H1 (cell line): ENCODE data around the gene SYP. TPM values are rescaled to one million over a fixed set of nuclear protein-coding genes. Genes with fewer than 3 reads are reported as not detected.

Experiments
- CTCF ChIA-PET: fragments of 300-600 bp; sonication (Branson Sonifier 250); formaldehyde crosslinking; loops from one replicate; lab custom pipeline; 2021; ENCODE audit not compliant: partially characterized antibody; lab: Charles Lee
- POLR2A ChIA-PET: fragments of 300-600 bp; sonication (Branson Sonifier 250); formaldehyde crosslinking; loops from one replicate; lab custom pipeline; 2021; ENCODE audit warnings: inconsistent platforms; ENCODE audit not compliant: partially characterized antibody; lab: Charles Lee
- DNase-seq, 2 experiments: peaks; one replicate each; pipeline versions ENCODE4 v3.0.0 to v3.0.0-alpha.2; 2010 to 2022; ENCODE audit warnings: low spot score in 2 of 2, low read depth in 1 of 2, mixed read lengths in 1 of 2
- FAIRE-seq: peaks from 2 replicates; lab custom pipeline; 2011; peaks lifted over from hg19 to GRCh38; lab: Jason Lieb, UNC
- H2AFZ ChIP-seq: 2 replicates; pipeline ENCODE4 v1.8.1; 2012; ENCODE audit warnings: low read length, inconsistent platforms
- H2AK5ac ChIP-seq: 2 replicates; pipeline ENCODE4 v1.6.1; 2013; ENCODE audit warnings: low read depth, low read length
- H2BK120ac ChIP-seq: replicated peaks from 2 replicates; pipeline ENCODE3; 2013; ENCODE audit warnings: low read depth, low read length, inconsistent platforms
- H2BK12ac ChIP-seq: 2 replicates; pipeline ENCODE4 v1.6.1; 2013; ENCODE audit warnings: low read depth, low read length
- H2BK15ac ChIP-seq: 2 replicates; pipeline ENCODE4 v1.6.1; 2013; ENCODE audit warnings: low read length
- H2BK20ac ChIP-seq: 2 replicates; pipeline ENCODE4 v1.6.1; 2013; ENCODE audit warnings: low read length
- H2BK5ac ChIP-seq: 2 replicates; pipeline ENCODE4 v1.6.1; 2013; ENCODE audit warnings: low read depth, low read length
- H3K14ac ChIP-seq: 2 replicates; pipeline ENCODE4 v1.6.1; 2013; ENCODE audit warnings: inconsistent platforms; ENCODE audit not compliant: insufficient read length
- H3K18ac ChIP-seq: 2 replicates; pipeline ENCODE4 v1.6.1; 2013; ENCODE audit warnings: low read length; ENCODE audit errors: extremely low read depth
- H3K23ac ChIP-seq: 2 replicates; pipeline ENCODE4 v1.6.1; 2013; ENCODE audit warnings: inconsistent platforms; ENCODE audit not compliant: insufficient read length
- H3K23me2 ChIP-seq: 2 replicates; pipeline ENCODE4 v1.6.1; 2013; ENCODE audit warnings: low read depth, low read length
- H3K27ac ChIP-seq: 2 replicates; pipeline ENCODE4 v1.6.1; 2011; ENCODE audit warnings: low read depth, low read length, inconsistent platforms
- H3K27me3 ChIP-seq, 4 experiments: replicated peaks in 1 of 4; 1 replicate in 1 of 4; 2 replicates in 3 of 4; pipeline versions ENCODE4 v1.6.1 to v1.8.1; 2011 to 2013; ENCODE audit warnings: low read length in 3 of 4, mild to moderate bottlenecking in 3 of 4, inconsistent platforms in 2 of 4, mixed read lengths in 2 of 4, moderate library complexity in 1 of 4; ENCODE audit not compliant: control insufficient read depth in 3 of 4, insufficient read depth in 3 of 4; ENCODE audit errors: extremely low read depth in 1 of 4
- H3K36me3 ChIP-seq, 4 experiments: 2 replicates each; pipeline versions ENCODE4 v1.6.1 to v1.8.1; 2011 to 2013; ENCODE audit warnings: mild to moderate bottlenecking in 4 of 4, low read length in 3 of 4, moderate library complexity in 2 of 4, control low read depth in 1 of 4, inconsistent platforms in 1 of 4; ENCODE audit not compliant: insufficient read depth in 4 of 4, control insufficient read depth in 2 of 4
- H3K4ac ChIP-seq: replicated peaks from 2 replicates; pipeline ENCODE3; 2013; ENCODE audit warnings: low read length, low read depth, mixed read lengths, inconsistent platforms; ENCODE audit not compliant: insufficient read length
- H3K4me1 ChIP-seq, 4 experiments: replicated peaks in 1 of 4; 1 replicate in 1 of 4; 2 replicates in 3 of 4; pipeline versions ENCODE4 v1.6.1 to v1.8.1; 2011 to 2013; ENCODE audit warnings: low read length in 3 of 4, inconsistent platforms in 2 of 4, mixed read lengths in 1 of 4; ENCODE audit not compliant: insufficient read depth in 4 of 4, control insufficient read depth in 3 of 4
- H3K4me2 ChIP-seq, 2 experiments: 2 replicates each; pipeline versions ENCODE4 v1.6.1 to v1.8.1; 2011 to 2013; ENCODE audit warnings: low read depth in 2 of 2, low read length in 2 of 2, control low read depth in 1 of 2, inconsistent platforms in 1 of 2, mild to moderate bottlenecking in 1 of 2; ENCODE audit not compliant: insufficient read depth in 1 of 2
- H3K4me3 ChIP-seq, 4 experiments: fragments of 200-600, 300-600 bp in 1 of 4; sonication (generic), shearing (Covaris generic), sonication (Bioruptor Twin) in 1 of 4; 2 replicates each; pipeline versions ENCODE4 v1.5.1 to v1.8.1; 2011 to 2016; ENCODE audit warnings: low read length in 4 of 4, low read depth in 3 of 4, control low read depth in 2 of 4, inconsistent platforms in 2 of 4, mild to moderate bottlenecking in 2 of 4, mixed read lengths in 1 of 4, moderate library complexity in 1 of 4; ENCODE audit not compliant: insufficient read depth in 2 of 4; ENCODE audit errors: extremely low read depth in 1 of 4
- H3K56ac ChIP-seq: replicated peaks from 2 replicates; pipeline ENCODE3; 2013; ENCODE audit warnings: low read depth, mild to moderate bottlenecking, mixed read lengths, low read length, inconsistent platforms; ENCODE audit not compliant: insufficient read length
- H3K79me1 ChIP-seq: 2 replicates; pipeline ENCODE4 v1.6.1; 2013; ENCODE audit warnings: low read depth, low read length, control low read depth
- H3K79me2 ChIP-seq, 2 experiments: 2 replicates each; pipeline versions ENCODE4 v1.6.1 to v1.8.1; 2012 to 2013; ENCODE audit warnings: low read length in 2 of 2, mild to moderate bottlenecking in 2 of 2, inconsistent platforms in 1 of 2; ENCODE audit not compliant: insufficient read depth in 2 of 2, control insufficient read depth in 1 of 2
- H3K9ac ChIP-seq, 4 experiments: replicated peaks in 1 of 4; 1 replicate in 1 of 4; 2 replicates in 3 of 4; pipeline versions ENCODE4 v1.6.1 to v1.8.1; 2011 to 2013; ENCODE audit warnings: low read depth in 3 of 4, low read length in 3 of 4, control low read depth in 2 of 4, mild to moderate bottlenecking in 2 of 4, moderate library complexity in 2 of 4, inconsistent platforms in 1 of 4; ENCODE audit errors: extremely low read depth in 1 of 4
- H3K9me3 ChIP-seq, 2 experiments: 2 replicates each; pipeline versions ENCODE4 v1.6.1 to v1.8.1; 2012 to 2013; ENCODE audit warnings: mild to moderate bottlenecking in 2 of 2, moderate library complexity in 2 of 2, control low read depth in 1 of 2, inconsistent platforms in 1 of 2, low read depth in 1 of 2, low read length in 1 of 2, mixed read lengths in 1 of 2; ENCODE audit not compliant: insufficient read depth in 2 of 2
- H4K20me1 ChIP-seq, 2 experiments: replicated peaks in 1 of 2; 2 replicates each; pipeline versions ENCODE3 to v1.8.1; 2011 to 2013; ENCODE audit warnings: inconsistent platforms in 2 of 2, low read length in 2 of 2, mild to moderate bottlenecking in 1 of 2; ENCODE audit not compliant: insufficient read depth in 2 of 2, control insufficient read depth in 1 of 2
- H4K5ac ChIP-seq: 2 replicates; pipeline ENCODE4 v1.6.1; 2013; ENCODE audit warnings: low read length, low read depth, mixed read lengths, inconsistent platforms; ENCODE audit not compliant: insufficient read length
- H4K8ac ChIP-seq: 2 replicates; pipeline ENCODE4 v1.8.0; 2013; ENCODE audit warnings: mild to moderate bottlenecking, moderate library complexity, low read length, inconsistent platforms; ENCODE audit not compliant: insufficient read depth; ENCODE audit errors: extremely low read depth
- H4K91ac ChIP-seq: replicated peaks from 2 replicates; pipeline ENCODE3; 2013; ENCODE audit warnings: low read length, mixed read lengths, inconsistent platforms; ENCODE audit not compliant: insufficient read length
- BCL11A ChIP-seq, 2 experiments: IDR thresholded peaks; one replicate each; pipeline ENCODE4 v1.6.1; 2011; ENCODE audit warnings: low read depth in 2 of 2, low read length in 2 of 2, mild to moderate bottlenecking in 2 of 2
- BRCA1 ChIP-seq: IDR thresholded peaks from 2 replicates; pipeline ENCODE4 v1.6.1; 2012; ENCODE audit warnings: low read depth, low read length, improper control_type of control experiment
- CBX5 ChIP-seq: fragments of 300-800, 300-1000 bp; sonication (generic); IDR thresholded peaks from 2 replicates; pipeline ENCODE4 v1.7.1; 2016; ENCODE audit warnings: antibody characterized with exemption, low read length, low read depth
- CHD1 ChIP-seq: IDR thresholded peaks from 2 replicates; pipeline ENCODE4 v1.6.1; 2012; ENCODE audit warnings: low read depth, low read length, improper control_type of control experiment
- CREB1 ChIP-seq: IDR thresholded peaks from 2 replicates; pipeline ENCODE4 v1.6.1; 2012; ENCODE audit warnings: inconsistent platforms
- MAFK ChIP-seq: IDR thresholded peaks from 2 replicates; pipeline ENCODE4 v1.6.1; 2012; ENCODE audit warnings: low read depth, mild to moderate bottlenecking, improper control_type of control experiment, low read length
- POU5F1 ChIP-seq: IDR thresholded peaks from 2 replicates; pipeline ENCODE4 v1.6.1; 2011; ENCODE audit warnings: low read depth, mild to moderate bottlenecking, low read length, moderate library complexity
- RAD21 ChIP-seq, 2 experiments: IDR thresholded peaks in 1 of 2; conservative IDR thresholded peaks in 1 of 2; 2 replicates each; pipeline ENCODE4 v1.6.1; 2011; ENCODE audit warnings: low read depth in 2 of 2, low read length in 2 of 2, improper control_type of control experiment in 1 of 2, inconsistent platforms in 1 of 2, mild to moderate bottlenecking in 1 of 2, moderate library complexity in 1 of 2
- SP4 ChIP-seq: IDR thresholded peaks from 2 replicates; pipeline ENCODE4 v1.6.1; 2012; ENCODE audit warnings: low read length, inconsistent platforms
- SUZ12 ChIP-seq: fragments of 200-600 bp; sonication (generic); IDR thresholded peaks from 2 replicates; pipeline ENCODE4 v1.6.1; 2012; ENCODE audit warnings: mild to moderate bottlenecking, inconsistent platforms, low read length, moderate library complexity, mixed read lengths
- WGBS, 2 experiments: shearing (Covaris generic) in 1 of 2; methylation state at CpG; one replicate each; pipeline versions ENCODE4 v1.1.6 to v1.1.7; 2013 to 2015; ENCODE audit warnings: low lambda C conversion rate in 2 of 2, mixed read lengths in 2 of 2, inconsistent platforms in 1 of 2, low coverage in 1 of 2, missing lambda C conversion rate in 1 of 2; ENCODE audit not compliant: insufficient replicate concordance in 2 of 2, insufficient coverage in 1 of 2, insufficient read length in 1 of 2; ENCODE audit errors: extremely low coverage in 1 of 2, missing lambda C conversion rate in 1 of 2; 5-methylcytosine and 5-hydroxymethylcytosine counted together
- polyA plus RNA-seq, 7 experiments: library from polyadenylated mRNA; depleted of rRNA in 3 of 7; stranded (reverse) in 5 of 7; unstranded in 2 of 7; fragments of >200 nt in 5 of 7; fragments of 200-250 nt in 2 of 7; gene quantifications; 1 replicate in 5 of 7; 2 replicates in 1 of 7; 4 replicates in 1 of 7; pipeline versions ENCODE4 v1.2.1 to v1.2.3, GENCODE V29; 2011 to 2013; ENCODE audit warnings: missing spikeins in 2 of 7, mixed read lengths in 2 of 7
- total RNA-seq: library from RNA; stranded (reverse); fragmentation: NEBNext Ultra II Directional; extraction: Animal tissue kit (Norgen Biotek cat#: 25700); gene quantifications from 2 replicates; pipeline ENCODE4 v1.2.1, GENCODE V29; 2021
- TF ChIP-seq, protein P1 (sequence below), 3 experiments: IDR thresholded peaks; 1 replicate in 2 of 3; 2 replicates in 1 of 3; pipeline versions ENCODE4 v1.5.1 to v1.6.1; 2011; ENCODE audit warnings: low read length in 3 of 3, mild to moderate bottlenecking in 3 of 3, inconsistent platforms in 2 of 3, low read depth in 1 of 3, moderate library complexity in 1 of 3; ENCODE audit not compliant: insufficient read depth in 1 of 3; ENCODE audit errors: control extremely low read depth in 1 of 3

The SYP gene
- total and polyA plus RNA-seq, 2 of the 8 experiments (the other 6 are each of a cell fraction or from before 2014, with no cell fraction given), result 4.3 to 10.8 TPM

DNA sequence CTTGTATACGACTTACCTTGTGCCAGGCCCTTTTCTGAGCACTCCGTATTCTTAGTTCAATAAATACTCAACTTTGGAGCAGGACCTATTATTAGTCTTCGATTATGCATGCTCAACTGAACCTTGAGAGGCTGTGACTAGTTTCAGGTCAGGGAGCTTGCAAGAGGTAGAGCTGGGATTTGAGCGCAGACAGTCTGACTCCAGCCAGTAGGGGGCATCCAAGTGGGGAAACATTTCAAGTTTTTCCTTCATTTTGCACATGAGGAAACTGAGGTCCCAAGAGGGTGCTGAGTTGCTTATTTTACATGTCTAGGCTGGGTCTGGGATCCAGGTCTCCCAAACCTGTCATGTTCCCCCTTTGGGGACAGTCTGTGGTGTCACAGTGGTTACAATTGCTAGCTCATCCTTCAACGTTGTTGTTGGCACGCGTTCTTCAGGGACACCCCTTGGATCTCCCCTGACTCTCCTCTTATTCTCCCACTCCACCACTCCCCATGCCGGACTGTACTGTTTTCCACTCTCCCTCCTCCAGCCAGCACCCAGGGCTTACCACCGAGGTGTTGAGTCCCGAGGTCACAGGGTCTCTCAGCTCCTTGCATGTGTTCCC is 7.2 kb downstream of the SYP start:
- H3K4me3 ChIP-seq, result no peak overlapping the region
- H3K9me3 ChIP-seq, result no peaks in the 10 kb centered on the region
- H2AK5ac ChIP-seq, result no peak overlapping the region
- H3K79me1 ChIP-seq, result no peaks in the 10 kb centered on the region
- H3K79me2 ChIP-seq, result no peaks in the 10 kb centered on the region
- H3K4me1 ChIP-seq, result peaks cover 0 to 4% (median 0%) of the 10 kb centered on the region in 4 experiments; a peak in 3 of 7 replicates
- no peak overlapping the region for H3K14ac ChIP-seq
- no peak overlapping the region for H4K5ac ChIP-seq
- H4K8ac ChIP-seq, result no peak overlapping the region
- DNase-seq (no peak), FAIRE-seq (peak; percentile 81)
- POLR2A ChIA-PET, result interaction anchor here (1.1 to 1.4 kb wide), 5 partner anchors 12 to 76 kb away, joined by 3 to 4 read pairs (median 3); no protein-coding TSS in a partner anchor
- H4K91ac ChIP-seq, result no peak overlapping the region
- no peak overlapping the region for H3K4ac ChIP-seq
- CTCF ChIA-PET, result interaction anchor here (0.8 to 2.5 kb wide), 15 partner anchors 16 to 94 kb away, joined by 3 to 22 read pairs (median 6); partner anchors contain the start of gene CCDC22
- no peaks in the 10 kb centered on the region for H4K20me1 ChIP-seq
- no peak overlapping the region for H3K56ac ChIP-seq
- no peak overlapping the region for H2BK15ac ChIP-seq
- no peak overlapping the region for H2BK120ac ChIP-seq
- H2BK20ac ChIP-seq, result no peak overlapping the region
- no peak overlapping the region for H3K9ac ChIP-seq
- 65% methylated on average over 7 of the region's 10 CpGs; no CpG with 5 or more reads in 1 of the 2 experiments for WGBS, 2 experiments
- no peak overlapping the region for H2BK5ac ChIP-seq
- no peak overlapping the region for H3K23ac ChIP-seq
- H3K27me3 ChIP-seq, result no peaks in the 10 kb centered on the region
- H3K4me2 ChIP-seq, result no peak overlapping the region
- no peaks in the 10 kb centered on the region for H3K36me3 ChIP-seq
- no peak overlapping the region for H3K27ac ChIP-seq
- H2BK12ac ChIP-seq, result no peak overlapping the region
- no peak overlapping the region for H3K18ac ChIP-seq
- H3K23me2 ChIP-seq, result no peaks in the 10 kb centered on the region
- H2AFZ ChIP-seq, result no peak overlapping the region
- TF ChIP-seq CHD1 (no peak), SP4 (no peak), BCL11A (IDR thresholded peaks at IDR 0.05; ENCODE audit: low read depth in 2 of 2, low read length in 2 of 2) (no peak), SUZ12 (no peak), POU5F1 (no peak), MAFK (no peak), CREB1 (no peak), CBX5 (no peak), BRCA1 (no peak), RAD21 (IDR thresholded peaks at IDR 0.05 in 1 of 2, conservative IDR thresholded peaks at IDR 0.05 in 1 of 2; ENCODE audit: low read depth in 2 of 2, low read length in 2 of 2) (peak; percentile 35 to 57; a peak in 3 of 4 replicates)
- TF ChIP-seq, protein P1, sequence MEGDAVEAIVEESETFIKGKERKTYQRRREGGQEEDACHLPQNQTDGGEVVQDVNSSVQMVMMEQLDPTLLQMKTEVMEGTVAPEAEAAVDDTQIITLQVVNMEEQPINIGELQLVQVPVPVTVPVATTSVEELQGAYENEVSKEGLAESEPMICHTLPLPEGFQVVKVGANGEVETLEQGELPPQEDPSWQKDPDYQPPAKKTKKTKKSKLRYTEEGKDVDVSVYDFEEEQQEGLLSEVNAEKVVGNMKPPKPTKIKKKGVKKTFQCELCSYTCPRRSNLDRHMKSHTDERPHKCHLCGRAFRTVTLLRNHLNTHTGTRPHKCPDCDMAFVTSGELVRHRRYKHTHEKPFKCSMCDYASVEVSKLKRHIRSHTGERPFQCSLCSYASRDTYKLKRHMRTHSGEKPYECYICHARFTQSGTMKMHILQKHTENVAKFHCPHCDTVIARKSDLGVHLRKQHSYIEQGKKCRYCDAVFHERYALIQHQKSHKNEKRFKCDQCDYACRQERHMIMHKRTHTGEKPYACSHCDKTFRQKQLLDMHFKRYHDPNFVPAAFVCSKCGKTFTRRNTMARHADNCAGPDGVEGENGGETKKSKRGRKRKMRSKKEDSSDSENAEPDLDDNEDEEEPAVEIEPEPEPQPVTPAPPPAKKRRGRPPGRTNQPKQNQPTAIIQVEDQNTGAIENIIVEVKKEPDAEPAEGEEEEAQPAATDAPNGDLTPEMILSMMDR (IDR thresholded peaks at IDR 0.05; ENCODE audit: control extremely low read depth in 1 of 3, insufficient read depth in 1 of 3, low read depth in 1 of 3, low read length in 3 of 3), result peak in 2 of 3 experiments; percentile 56 to 63; a peak in 3 of 4 replicates
